ENCODE data around the gene RBL1. TPM values are rescaled to one million over a fixed set of nuclear protein-coding genes. Genes with fewer than 3 reads are reported as not detected.

Gene RBL1
- total RNA-seq, 1 experiment from 2014 or later: 14.6 TPM

DNA sequence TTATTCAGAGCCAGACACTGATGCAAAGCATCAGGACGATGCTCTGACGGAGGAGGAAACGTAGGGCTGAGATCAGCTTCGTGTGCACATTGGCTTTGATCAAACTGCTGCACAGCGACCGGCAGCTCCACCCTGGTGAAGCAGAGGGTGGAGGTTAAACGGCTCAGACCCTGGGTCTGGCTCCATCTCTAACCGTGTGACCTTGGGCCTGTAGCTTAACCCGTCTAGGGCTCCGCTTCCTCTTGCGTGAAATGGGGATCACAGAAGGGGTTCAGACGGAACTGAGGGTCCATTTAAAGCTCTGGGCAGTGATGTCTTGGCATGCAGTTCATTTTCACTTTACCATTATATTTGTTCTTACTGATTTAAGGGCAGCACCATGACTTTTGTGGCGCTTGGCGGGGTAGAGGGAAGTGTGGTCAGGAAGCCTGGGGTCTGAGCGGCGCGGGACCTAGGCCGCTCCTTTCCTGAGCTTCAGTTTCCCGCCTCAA, 644 bp downstream of the RBL1 start:
- H2AFZ ChIP-seq: peak overlapping the region; percentile 94
- H3F3A ChIP-seq (ENCODE audit: insufficient read depth, low read depth): no peaks in the 10 kb centered on the region
- H3K27me3 ChIP-seq (ENCODE audit: insufficient read depth, low read depth): no peaks in the 10 kb centered on the region
- POLR2A ChIA-PET (ENCODE audit: unreplicated experiment): interaction anchor here (0.5 to 1.0 kb wide), 4 partner anchors 12 to 1831 kb away, joined by 3 to 6 read pairs (median 4); partner anchors contain the start of genes FAM83D, MROH8 and RPN2
- no peak overlapping the region for H3K27ac ChIP-seq
- no peak for TF ChIP-seq EZH2 (IDR thresholded peaks at IDR 0.05; ENCODE audit: low read depth)
- no peak for TF ChIP-seq CTCF (conservative IDR thresholded peaks at IDR 0.05)
- no peaks in the 10 kb centered on the region for H3K9me3 ChIP-seq (ENCODE audit: insufficient read depth, low read depth)
- H3K4me3 ChIP-seq: peak overlapping the region; percentile 99
- intact Hi-C loops (cut with micrococcal nuclease; ENCODE audit: unreplicated experiment): loop anchor here (1.0 kb wide), 1 partner anchor 83 kb away; no protein-coding TSS in a partner anchor
- no peaks in the 10 kb centered on the region for H3K9me2 ChIP-seq (ENCODE audit: insufficient read depth)
- no peak for DNase-seq
- CTCF ChIA-PET: no interaction called here
- H3K4me2 ChIP-seq: peak overlapping the region; percentile 93
- H4K20me1 ChIP-seq (ENCODE audit: insufficient read depth): no peaks in the 10 kb centered on the region
- H3K79me2 ChIP-seq (ENCODE audit: low read depth): peaks cover 21% of the 10 kb centered on the region
- H3K4me1 ChIP-seq (replicated peaks; ENCODE audit: insufficient read depth): peaks cover 14% of the 10 kb centered on the region
- BruUV-seq (replicated peaks): TSS peak; percentile 33
- no peaks in the 10 kb centered on the region for H3K36me3 ChIP-seq (ENCODE audit: low read depth)

- Histone ChIP-seq H3K27me3 (ENCODE audit: insufficient read depth, low read depth) (no peaks in the 10 kb centered on the region), H3K9me2 (ENCODE audit: insufficient read depth) (no peaks in the 10 kb centered on the region), H3K4me3 (no peak overlapping the region), H3K36me3 (ENCODE audit: low read depth) (no peaks in the 10 kb centered on the region), H3F3A (ENCODE audit: insufficient read depth, low read depth) (no peaks in the 10 kb centered on the region), H3K4me2 (no peak overlapping the region), H3K27ac (no peak overlapping the region), H2AFZ (no peak overlapping the region), H4K20me1 (ENCODE audit: insufficient read depth) (no peaks in the 10 kb centered on the region), H3K79me2 (ENCODE audit: low read depth) (peaks cover 20% of the 10 kb centered on the region), H3K4me1 (replicated peaks; ENCODE audit: insufficient read depth) (peaks cover 11% of the 10 kb centered on the region), H3K9me3 (ENCODE audit: insufficient read depth, low read depth) (no peaks in the 10 kb centered on the region)
- no TSS peak for BruUV-seq (replicated peaks)
- ChIA-PET POLR2A (ENCODE audit: unreplicated experiment) (interaction anchor here (0.6 kb wide), 1 partner anchor 167 kb away, joined by 8 read pairs; no protein-coding TSS in a partner anchor), CTCF (no interaction called here)
- no peak for TF ChIP-seq EZH2 (IDR thresholded peaks at IDR 0.05; ENCODE audit: low read depth)
- no peak for TF ChIP-seq CTCF (conservative IDR thresholded peaks at IDR 0.05)
- no peak for DNase-seq
- intact Hi-C loops (cut with micrococcal nuclease; ENCODE audit: unreplicated experiment): no loop called here
Measured at GRCh38 chr20:37090407-37090806, 5.4 kb downstream of the RBL1 start.

DNA sequence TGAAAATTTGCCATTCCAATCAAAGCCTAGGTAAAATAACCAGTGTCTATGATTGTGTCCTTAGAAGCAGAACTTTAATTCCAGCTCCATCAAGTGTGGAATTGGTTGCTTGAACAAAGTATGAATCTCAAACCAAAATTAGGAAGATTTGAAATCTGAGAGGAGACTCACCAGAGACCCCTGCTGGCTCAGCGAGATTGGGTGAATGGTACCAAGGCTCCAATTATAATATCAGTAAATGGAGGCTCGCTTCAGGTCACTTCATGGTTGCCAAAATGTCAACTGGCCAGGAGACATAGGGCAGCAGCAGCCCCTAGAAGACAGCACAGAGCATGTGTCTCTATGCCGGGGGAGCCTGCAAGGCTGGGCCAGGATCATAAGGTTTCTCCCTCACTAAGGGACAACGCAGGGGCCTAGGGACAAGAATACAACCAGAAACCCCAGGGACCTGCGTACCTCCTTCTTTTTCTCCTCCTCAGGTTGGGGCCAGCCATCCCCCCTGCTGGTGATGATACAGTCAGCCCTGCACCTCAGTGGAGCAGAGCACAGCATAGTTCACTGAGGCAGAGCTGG, 14.0 kb downstream of the RBL1 start:
- Histone ChIP-seq H3K27ac (no peak overlapping the region), H3F3A (ENCODE audit: insufficient read depth, low read depth) (no peaks in the 10 kb centered on the region), H3K36me3 (ENCODE audit: low read depth) (no peaks in the 10 kb centered on the region), H4K20me1 (ENCODE audit: insufficient read depth) (no peaks in the 10 kb centered on the region), H3K4me1 (replicated peaks; ENCODE audit: insufficient read depth) (no peaks in the 10 kb centered on the region), H3K9me3 (ENCODE audit: insufficient read depth, low read depth) (no peaks in the 10 kb centered on the region), H3K27me3 (ENCODE audit: insufficient read depth, low read depth) (no peaks in the 10 kb centered on the region), H2AFZ (no peak overlapping the region), H3K4me3 (no peak overlapping the region), H3K79me2 (ENCODE audit: low read depth) (no peaks in the 10 kb centered on the region), H3K4me2 (no peak overlapping the region), H3K9me2 (ENCODE audit: insufficient read depth) (no peaks in the 10 kb centered on the region)
- TF ChIP-seq EZH2 (IDR thresholded peaks at IDR 0.05; ENCODE audit: low read depth) (no peak), CTCF (conservative IDR thresholded peaks at IDR 0.05) (no peak; the same call in 1 of the 2 replicates)
- no peak for DNase-seq
- ChIA-PET CTCF (no interaction called here), POLR2A (ENCODE audit: unreplicated experiment) (no interaction called here)
- BruUV-seq (replicated peaks): no TSS peak
- intact Hi-C loops (cut with micrococcal nuclease; ENCODE audit: unreplicated experiment): no loop called here

Measured in PC-9 (cell line).